Uterus (tissue), 4 donors: ENCODE results near the gene GPD1L. TPM values are rescaled to one million over a fixed set of nuclear protein-coding genes. Genes with fewer than 3 reads are reported as not detected.

Experiments used
- DNase-seq, 2 donors: peaks; one replicate each; pipeline ENCODE4 v3.0.0-alpha.2; 2019 to 2020
- H3K27ac ChIP-seq, 2 donors: fragments of 200-600 bp; sonication (generic); 1 replicate in 1 of 2; 2 replicates in 1 of 2; pipeline ENCODE4 v1.5.1; 2016 to 2018
- H3K27me3 ChIP-seq, 2 donors: fragments of 200-600 bp; sonication (generic); one replicate each; pipeline ENCODE4 v1.5.1; 2018 to 2019; ENCODE audit warnings: control low read depth in 1 of 2
- H3K36me3 ChIP-seq, 2 donors: fragments of 200-600 bp; sonication (generic); one replicate each; pipeline ENCODE4 v1.5.1; 2019; ENCODE audit warnings: control low read depth in 1 of 2
- H3K4me1 ChIP-seq, 2 donors: fragments of 200-600 bp; sonication (generic); one replicate each; pipeline ENCODE4 v1.5.1; 2018 to 2019; ENCODE audit warnings: control low read depth in 1 of 2
- H3K4me3 ChIP-seq, 2 donors: fragments of 200-600 bp; sonication (generic); 1 replicate in 1 of 2; 2 replicates in 1 of 2; pipeline ENCODE4 v1.5.1; 2018 to 2019; ENCODE audit warnings: mild to moderate bottlenecking in 1 of 2
- H3K9me3 ChIP-seq, 2 donors: fragments of 200-600 bp; sonication (generic); one replicate each; pipeline ENCODE4 v1.5.1; 2019; ENCODE audit warnings: control low read depth in 1 of 2
- CTCF ChIP-seq, 4 experiments: fragments of 200-600 bp in 2 of 4; fragments of 450-650 bp in 2 of 4; sonication (generic) in 2 of 4; IDR thresholded peaks; one replicate each; pipeline ENCODE4 v1.5.1; 2016 to 2019; ENCODE audit warnings: antibody characterized with exemption in 4 of 4, mild to moderate bottlenecking in 2 of 4, moderate library complexity in 1 of 4
- POLR2A ChIP-seq, 2 donors: fragments of 450-650 bp; IDR thresholded peaks; one replicate each; pipeline ENCODE4 v1.6.1; 2016; ENCODE audit warnings: antibody characterized with exemption in 2 of 2, mild to moderate bottlenecking in 1 of 2, moderate library complexity in 1 of 2
- intact Hi-C: fragments of 100-400 bp; cut with DNase I; formaldehyde crosslinking; loops from one replicate; pipeline ENCODE4 v1.15.1; 2023; ENCODE audit warnings: low total_unique reads
- total RNA-seq, 4 donors: library from RNA; depleted of rRNA in 3 of 4; stranded (reverse); fragments of >200 nt in 3 of 4; gene quantifications; one replicate each; pipeline versions ENCODE4 v1.1.0 to v1.2.4, GENCODE V29; 2014 to 2023
- donor health status: DM: yes; HTN: yes; CAD: no.

GPD1L gene
- total RNA-seq, 4 donors from 2014 or later, result 32.5 to 46.2 (median 41.1) TPM

DNA sequence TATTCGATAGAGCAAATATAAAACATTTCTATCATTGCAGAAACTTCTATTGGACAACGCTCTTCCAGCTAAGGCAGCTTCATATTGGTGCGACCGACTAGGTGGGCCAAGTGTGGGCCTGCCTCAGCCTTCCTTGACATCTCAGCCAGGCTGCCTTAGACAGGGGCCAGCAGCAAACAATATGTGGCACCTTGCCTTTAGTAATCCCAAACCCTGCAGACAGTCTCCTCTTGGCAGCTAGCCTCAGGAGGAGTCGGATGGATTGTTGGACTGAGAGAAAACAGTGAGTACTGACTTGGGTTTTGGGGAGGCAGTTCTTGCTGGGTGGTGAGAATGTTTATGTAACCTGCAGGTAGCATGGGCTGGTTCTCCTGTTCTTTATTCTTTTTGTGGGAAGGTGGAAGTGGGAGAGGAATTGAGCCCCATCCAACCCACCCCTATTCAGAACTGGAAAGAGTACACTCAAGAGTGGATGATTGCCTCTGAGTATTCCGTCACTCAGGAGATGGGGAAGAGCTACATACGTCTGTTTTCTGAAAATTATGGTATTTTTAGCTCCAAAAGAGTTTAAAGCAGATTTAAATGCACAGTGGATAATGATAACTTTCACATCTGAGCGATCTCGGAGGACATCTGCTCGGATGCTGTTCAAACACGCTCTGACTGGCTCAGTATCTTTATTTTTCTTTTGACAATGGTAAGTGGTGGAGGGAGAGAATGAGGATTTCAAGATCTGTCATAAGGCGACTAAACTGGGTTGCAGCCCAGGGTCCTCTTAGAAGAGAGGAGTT lies 47.2 kb downstream of the GPD1L start:
- DNase-seq, result no peak
- intact Hi-C loops, result no loop called here
- no peaks in the 10 kb centered on the region for H3K9me3 ChIP-seq
- no peaks in the 10 kb centered on the region for H3K4me1 ChIP-seq
- TF ChIP-seq CTCF (IDR thresholded peaks at IDR 0.05) (no peak), POLR2A (IDR thresholded peaks at IDR 0.05) (no peak)
- H3K4me3 ChIP-seq, result no peak overlapping the region
- no peak overlapping the region for H3K27ac ChIP-seq
- H3K27me3 ChIP-seq, result no peaks in the 10 kb centered on the region
- no peaks in the 10 kb centered on the region for H3K36me3 ChIP-seq

DNA sequence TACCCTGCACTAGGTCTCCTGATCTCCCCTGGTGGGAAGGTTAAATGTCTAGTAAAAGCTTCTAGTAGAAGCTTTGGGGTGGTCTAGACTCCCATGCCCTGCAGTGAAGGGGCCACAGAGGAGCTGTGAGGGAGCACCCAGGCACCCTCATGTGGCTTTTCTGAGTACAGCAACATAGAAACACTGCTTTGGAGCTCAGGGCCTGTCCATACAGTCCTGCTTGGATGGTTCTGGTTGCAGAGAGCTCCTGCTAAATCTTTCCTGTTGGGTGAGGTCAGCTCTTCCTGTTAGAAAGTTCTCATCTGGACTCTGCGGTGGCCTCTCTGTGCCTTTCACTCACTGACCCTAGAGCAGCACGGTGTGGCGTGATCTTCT lies 47.8 kb downstream of the GPD1L start:
- Histone ChIP-seq H3K27ac (no peak overlapping the region), H3K36me3 (no peaks in the 10 kb centered on the region), H3K4me3 (no peak overlapping the region), H3K27me3 (no peaks in the 10 kb centered on the region), H3K4me1 (no peaks in the 10 kb centered on the region), H3K9me3 (no peaks in the 10 kb centered on the region)
- intact Hi-C loops, result no loop called here
- no peak for DNase-seq
- no peak for TF ChIP-seq POLR2A (IDR thresholded peaks at IDR 0.05)
- no peak for TF ChIP-seq CTCF (IDR thresholded peaks at IDR 0.05)

- H3K36me3 ChIP-seq, result no peaks in the 10 kb centered on the region
- intact Hi-C loops, result no loop called here
- DNase-seq, result no peak
- TF ChIP-seq POLR2A (IDR thresholded peaks at IDR 0.05), result no peak
- no peak for TF ChIP-seq CTCF (IDR thresholded peaks at IDR 0.05)
- H3K4me1 ChIP-seq, result no peaks in the 10 kb centered on the region
- H3K4me3 ChIP-seq, result no peak overlapping the region
- no peaks in the 10 kb centered on the region for H3K9me3 ChIP-seq
- H3K27me3 ChIP-seq, result no peaks in the 10 kb centered on the region
- no peak overlapping the region for H3K27ac ChIP-seq
These were observed 48.7 kb downstream of the GPD1L start for GRCh38 chr3:32155117-32155516.

GRCh38 chr3:32157600-32158264 lies 51.3 kb downstream of the GPD1L start:
- no peaks in the 10 kb centered on the region for H3K27me3 ChIP-seq
- H3K36me3 ChIP-seq, result no peaks in the 10 kb centered on the region
- no peak for DNase-seq
- no peaks in the 10 kb centered on the region for H3K9me3 ChIP-seq
- intact Hi-C loops, result no loop called here
- H3K4me3 ChIP-seq, result no peak overlapping the region
- no peak overlapping the region for H3K27ac ChIP-seq
- no peaks in the 10 kb centered on the region for H3K4me1 ChIP-seq
- no peak for TF ChIP-seq CTCF (IDR thresholded peaks at IDR 0.05)
- TF ChIP-seq POLR2A (IDR thresholded peaks at IDR 0.05), result no peak

DNA sequence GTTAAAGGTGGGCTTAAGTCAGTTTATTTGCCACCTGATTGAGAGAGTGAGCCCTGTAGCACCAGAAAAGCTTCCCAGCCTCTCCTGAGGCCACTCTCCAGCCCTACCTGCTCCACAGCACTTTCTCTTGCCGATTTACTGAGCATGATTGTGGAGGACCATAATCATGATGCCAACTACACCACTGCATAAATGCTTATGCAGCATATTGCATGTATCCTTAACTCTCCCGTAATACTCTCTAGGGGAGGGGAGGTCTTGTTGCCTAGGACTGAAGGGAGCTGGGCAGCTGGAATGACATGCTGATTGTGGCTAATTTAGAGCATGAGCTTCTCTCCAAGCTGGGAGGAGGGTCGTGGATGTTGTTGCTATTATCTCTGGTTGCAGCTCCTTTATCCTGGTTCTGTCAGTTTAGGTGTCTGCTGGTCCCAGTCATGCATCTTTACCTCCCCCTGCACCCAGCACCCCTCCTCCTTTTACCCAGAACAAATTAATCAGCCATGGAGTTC lies 54.3 kb downstream of the GPD1L start:
- intact Hi-C loops, result no loop called here
- Histone ChIP-seq H3K27me3 (no peaks in the 10 kb centered on the region), H3K36me3 (no peaks in the 10 kb centered on the region), H3K9me3 (no peaks in the 10 kb centered on the region), H3K4me1 (no peaks in the 10 kb centered on the region), H3K4me3 (no peak overlapping the region), H3K27ac (no peak overlapping the region)
- no peak for TF ChIP-seq POLR2A (IDR thresholded peaks at IDR 0.05)
- no peak for TF ChIP-seq CTCF (IDR thresholded peaks at IDR 0.05)
- no peak for DNase-seq
